Hepatocyte (in vitro differentiated cells): ENCODE results near the gene MRPL55. TPM values are rescaled to one million over a fixed set of nuclear protein-coding genes. Genes with fewer than 3 reads are reported as not detected.

Source experiments
- DNase-seq: peaks from one replicate; pipeline ENCODE4 v3.0.0-alpha.2; 2016; ENCODE audit warnings: low spot score
- H2AFZ ChIP-seq: fragments of 200-600 bp; sonication (generic); 2 replicates; pipeline ENCODE4 v1.6.0; 2016; ENCODE audit warnings: antibody characterized with exemption, mild to moderate bottlenecking
- H3K27ac ChIP-seq: fragments of 200-600 bp; sonication (generic); 2 replicates; pipeline ENCODE4 v1.5.1; 2016; ENCODE audit warnings: mild to moderate bottlenecking
- H3K27me3 ChIP-seq: fragments of 200-600 bp; sonication (generic); 2 replicates; pipeline ENCODE4 v1.6.1; 2016
- H3K36me3 ChIP-seq: fragments of 200-600 bp; sonication (generic); replicated peaks from 2 replicates; pipeline ENCODE4 v1.5.1; 2016; ENCODE audit warnings: low read depth; ENCODE audit not compliant: insufficient read depth
- H3K4me1 ChIP-seq: fragments of 200-600 bp; sonication (generic); 2 replicates; pipeline ENCODE4 v1.5.1; 2016; ENCODE audit warnings: mild to moderate bottlenecking, moderate library complexity; ENCODE audit not compliant: insufficient read depth
- H3K4me2 ChIP-seq: fragments of 200-600 bp; sonication (generic); 2 replicates; pipeline ENCODE4 v1.6.0; 2016
- H3K4me3 ChIP-seq: fragments of 200-600 bp; sonication (generic); 2 replicates; pipeline ENCODE4 v1.5.1; 2016; ENCODE audit warnings: mild to moderate bottlenecking
- H3K79me2 ChIP-seq: fragments of 200-600 bp; sonication (generic); 2 replicates; pipeline ENCODE4 v1.6.0; 2017; ENCODE audit warnings: mild to moderate bottlenecking
- H3K9me2 ChIP-seq: fragments of 200-600 bp; sonication (generic); replicated peaks from 2 replicates; pipeline ENCODE4 v1.6.0; 2017; ENCODE audit warnings: mild to moderate bottlenecking; ENCODE audit not compliant: insufficient read depth
- H3K9me3 ChIP-seq: fragments of 200-600 bp; sonication (generic); 2 replicates; pipeline ENCODE4 v1.5.1; 2016; ENCODE audit warnings: low read depth, mild to moderate bottlenecking
- H4K20me1 ChIP-seq: fragments of 200-600 bp; sonication (generic); 2 replicates; pipeline ENCODE4 v1.6.0; 2016; ENCODE audit warnings: mild to moderate bottlenecking; ENCODE audit not compliant: insufficient read depth, poor library complexity, severe bottlenecking
- CTCF ChIP-seq: fragments of 200-600 bp; sonication (generic); IDR thresholded peaks from 2 replicates; pipeline ENCODE4 v1.5.1; 2016; ENCODE audit warnings: antibody characterized with exemption, mild to moderate bottlenecking; ENCODE audit not compliant: poor library complexity
- EZH2 ChIP-seq: fragments of 200-600 bp; sonication (generic); IDR thresholded peaks from 2 replicates; pipeline ENCODE4 v1.6.1; 2016; ENCODE audit warnings: antibody characterized with exemption, mild to moderate bottlenecking, borderline replicate concordance
- EZH2phosphoT487 ChIP-seq: fragments of 200-600 bp; sonication (generic); IDR thresholded peaks from one replicate; pipeline ENCODE4 v1.6.1; 2018; ENCODE audit warnings: antibody characterized with exemption, mild to moderate bottlenecking, low read depth, moderate library complexity; ENCODE audit not compliant: unreplicated experiment, severe bottlenecking
- WGBS: methylation state at CpG from one replicate; pipeline ENCODE4 v1.1.6; 2016; ENCODE audit warnings: low lambda C conversion rate; ENCODE audit errors: missing lambda C conversion rate; 5-methylcytosine and 5-hydroxymethylcytosine counted together
- polyA plus RNA-seq: library from polyadenylated mRNA; unstranded; fragments of >200 nt; fragmentation: Nextera tagmentation; extraction: Ambion mirVana; gene quantifications from 2 replicates; pipeline ENCODE4 v1.2.1, GENCODE V29; 2016
- total RNA-seq: library from RNA; depleted of rRNA; stranded (reverse); fragments of >200 nt; gene quantifications from 2 replicates; pipeline ENCODE4 v1.2.3, GENCODE V29; 2014

Gene MRPL55
- total and polyA plus RNA-seq, 2 experiments from 2014 or later: 64.8 to 130 TPM

DNA sequence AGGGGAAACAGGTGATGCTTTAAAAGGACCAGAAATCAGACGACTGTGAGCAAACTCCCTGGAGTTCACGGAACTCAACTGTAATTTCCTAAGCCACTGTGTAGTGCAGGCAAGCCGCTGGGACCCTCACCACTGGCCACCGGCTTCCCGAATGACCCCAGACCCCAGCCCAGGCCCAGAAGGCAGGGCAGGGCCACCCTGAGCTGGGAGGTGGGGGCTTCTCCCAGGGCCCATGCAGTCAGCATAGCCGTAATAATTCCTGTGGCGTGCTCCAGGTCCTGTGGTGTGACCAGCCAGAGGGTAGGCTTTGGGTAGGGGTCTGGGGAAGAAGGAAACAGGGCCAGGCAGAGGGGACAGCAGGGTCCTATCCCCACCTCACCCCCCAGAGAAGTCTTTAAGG is 30.1 kb downstream of the MRPL55 start:
- no peak for DNase-seq
- H3K27ac ChIP-seq: no peak overlapping the region
- H3K4me2 ChIP-seq: no peak overlapping the region
- peaks cover 9% of the 10 kb centered on the region for H3K4me1 ChIP-seq
- H3K9me3 ChIP-seq: no peaks in the 10 kb centered on the region
- WGBS: 91% methylated on average over 7 of the region's 7 CpGs
- H3K79me2 ChIP-seq: peaks cover 36% of the 10 kb centered on the region
- H3K9me2 ChIP-seq: no peaks in the 10 kb centered on the region
- no peak overlapping the region for H3K4me3 ChIP-seq
- no peak for TF ChIP-seq CTCF
- no peak for TF ChIP-seq EZH2phosphoT487
- no peak for TF ChIP-seq EZH2
- no peak overlapping the region for H2AFZ ChIP-seq
- H3K36me3 ChIP-seq: no peaks in the 10 kb centered on the region
- peaks cover 9% of the 10 kb centered on the region for H4K20me1 ChIP-seq
- no peaks in the 10 kb centered on the region for H3K27me3 ChIP-seq

DNA sequence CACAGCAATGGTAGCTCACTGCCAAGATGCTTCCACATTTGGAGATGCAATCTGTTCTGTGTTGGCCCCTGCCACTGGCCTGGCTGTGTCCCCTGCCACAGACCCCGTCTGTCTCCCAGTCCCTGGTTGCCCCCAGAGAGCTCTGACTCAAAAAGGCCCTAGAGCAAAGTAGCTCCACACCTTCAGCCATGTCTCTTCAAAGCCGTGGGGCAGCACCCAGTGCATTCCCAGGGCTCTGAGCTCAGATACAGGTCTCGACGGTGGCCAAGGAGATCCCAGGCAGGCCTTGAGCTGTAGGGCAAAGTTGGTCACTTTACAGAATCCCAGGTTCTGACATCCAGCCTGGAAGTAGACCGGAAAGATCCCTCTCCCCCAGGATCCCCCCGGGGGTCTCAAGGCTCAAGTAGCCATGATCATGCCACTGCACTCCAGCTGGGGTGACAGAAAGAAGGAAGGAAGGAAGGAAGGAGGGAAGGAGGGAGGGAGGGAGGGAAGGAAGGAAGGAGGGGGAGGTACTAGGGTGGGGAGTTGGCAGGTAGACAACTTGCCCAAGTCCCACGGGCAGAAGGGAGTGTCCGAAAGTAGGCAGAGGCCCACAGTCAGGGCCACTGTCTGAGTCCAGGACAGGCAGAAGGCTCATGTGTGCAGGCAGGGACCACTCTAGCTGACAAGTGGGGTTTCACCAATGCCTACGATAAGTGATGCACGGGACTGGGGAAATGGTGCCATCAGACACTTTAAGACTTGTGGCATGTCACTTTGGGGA is 31.4 kb downstream of the MRPL55 start:
- no peak overlapping the region for H2AFZ ChIP-seq
- no peaks in the 10 kb centered on the region for H3K36me3 ChIP-seq
- no peaks in the 10 kb centered on the region for H3K9me3 ChIP-seq
- TF ChIP-seq EZH2phosphoT487 (no peak), EZH2 (no peak), CTCF (no peak)
- no peak overlapping the region for H3K27ac ChIP-seq
- H3K4me2 ChIP-seq: no peak overlapping the region
- peaks cover 23% of the 10 kb centered on the region for H3K79me2 ChIP-seq
- H4K20me1 ChIP-seq: no peaks in the 10 kb centered on the region
- H3K9me2 ChIP-seq: no peaks in the 10 kb centered on the region
- 76% methylated on average over 10 of the region's 10 CpGs for WGBS
- DNase-seq: no peak
- no peaks in the 10 kb centered on the region for H3K27me3 ChIP-seq
- peaks cover 9% of the 10 kb centered on the region for H3K4me1 ChIP-seq
- H3K4me3 ChIP-seq: no peak overlapping the region

DNA sequence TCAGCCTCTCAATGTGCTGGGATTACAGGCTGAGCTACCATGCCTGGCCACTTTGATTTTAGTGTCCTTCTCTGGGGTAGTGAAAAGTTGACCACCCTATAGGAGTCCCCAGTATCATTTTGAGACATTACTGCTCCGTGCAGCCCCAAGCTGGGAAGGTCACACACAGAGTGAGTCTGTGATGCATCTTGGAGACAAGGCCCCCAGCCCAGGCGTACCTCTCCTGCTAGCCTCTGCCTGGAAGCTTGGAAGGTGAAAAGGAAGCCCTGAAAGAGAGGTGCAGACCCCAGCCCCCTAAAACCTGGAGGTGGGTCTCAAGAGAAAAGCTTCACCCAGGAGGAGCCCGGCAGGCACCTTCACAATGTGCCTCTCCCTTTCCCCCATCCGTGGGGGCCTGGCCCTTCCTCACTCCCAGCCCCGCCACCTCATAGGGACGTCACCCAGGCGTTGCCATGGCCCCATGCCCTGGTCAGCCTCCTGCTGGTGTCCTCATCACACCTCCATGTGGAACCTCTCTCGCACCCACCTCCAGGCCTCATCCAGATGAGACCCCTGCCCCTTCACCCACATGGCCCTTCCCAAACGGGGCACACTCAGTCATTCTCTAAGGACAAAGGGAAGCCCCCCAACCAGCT is 32.2 kb downstream of the MRPL55 start:
- H3K9me3 ChIP-seq: no peaks in the 10 kb centered on the region
- H3K36me3 ChIP-seq: no peaks in the 10 kb centered on the region
- H3K4me3 ChIP-seq: no peak overlapping the region
- H3K4me1 ChIP-seq: peaks cover 9% of the 10 kb centered on the region
- WGBS: 81% methylated on average over 9 of the region's 9 CpGs
- H4K20me1 ChIP-seq: no peaks in the 10 kb centered on the region
- DNase-seq: no peak
- H3K27ac ChIP-seq: no peak overlapping the region
- H3K9me2 ChIP-seq: no peaks in the 10 kb centered on the region
- no peak overlapping the region for H3K4me2 ChIP-seq
- TF ChIP-seq EZH2phosphoT487 (no peak), CTCF (no peak), EZH2 (no peak)
- peaks cover 18% of the 10 kb centered on the region for H3K79me2 ChIP-seq
- no peak overlapping the region for H2AFZ ChIP-seq
- no peaks in the 10 kb centered on the region for H3K27me3 ChIP-seq
